H9 (cell line): ENCODE data around the gene FAM3A. TPM values are rescaled to one million over a fixed set of nuclear protein-coding genes. Genes with fewer than 3 reads are reported as not detected.

Experiments used
- DNase-seq: peaks from one replicate; pipeline ENCODE4 v3.0.0-alpha.2; 2017
- H2AFZ ChIP-seq: one replicate; pipeline ENCODE4 v1.6.1; 2013; ENCODE audit warnings: mild to moderate bottlenecking, low read length, control low read depth, moderate library complexity
- H2AK5ac ChIP-seq: 2 replicates; pipeline ENCODE4 v1.6.1; 2013; ENCODE audit warnings: low read length, control low read depth, mixed read lengths; ENCODE audit not compliant: insufficient read length
- H2BK120ac ChIP-seq: one replicate; pipeline ENCODE4 v1.6.1; 2013; ENCODE audit warnings: low read depth, mild to moderate bottlenecking, low read length, control low read depth, inconsistent platforms; ENCODE audit not compliant: poor library complexity, severe bottlenecking
- H2BK12ac ChIP-seq: 2 replicates; pipeline ENCODE4 v1.6.1; 2013; ENCODE audit warnings: low read length, control low read depth, mixed read lengths, low read depth; ENCODE audit not compliant: insufficient read length
- H2BK15ac ChIP-seq: 2 replicates; pipeline ENCODE4 v1.6.1; 2013; ENCODE audit warnings: low read depth, low read length, control low read depth
- H2BK20ac ChIP-seq: one replicate; pipeline ENCODE4 v1.6.1; 2013; ENCODE audit warnings: low read depth, mild to moderate bottlenecking, low read length, control low read depth, inconsistent platforms; ENCODE audit not compliant: poor library complexity, severe bottlenecking
- H2BK5ac ChIP-seq: 2 replicates; pipeline ENCODE4 v1.6.1; 2013; ENCODE audit warnings: low read length, control low read depth, mixed read lengths; ENCODE audit not compliant: insufficient read length
- H3K14ac ChIP-seq: 2 replicates; pipeline ENCODE4 v1.6.1; 2013; ENCODE audit warnings: low read length, control low read depth; ENCODE audit not compliant: insufficient read depth
- H3K18ac ChIP-seq: 2 replicates; pipeline ENCODE4 v1.6.1; 2013; ENCODE audit warnings: low read depth, mild to moderate bottlenecking, mixed read lengths, low read length, control low read depth; ENCODE audit not compliant: insufficient read length
- H3K23ac ChIP-seq: 2 replicates; pipeline ENCODE4 v1.6.1; 2013; ENCODE audit warnings: low read length, control low read depth, mixed read lengths, low read depth; ENCODE audit not compliant: insufficient read length
- H3K23me2 ChIP-seq: 2 replicates; pipeline ENCODE4 v1.6.1; 2013; ENCODE audit warnings: low read depth, mild to moderate bottlenecking, mixed read lengths, low read length, control low read depth; ENCODE audit not compliant: insufficient read length, poor library complexity, severe bottlenecking
- H3K27ac ChIP-seq: 2 replicates; pipeline ENCODE4 v1.5.1; 2013; ENCODE audit warnings: low read length, control low read depth, mixed read lengths, low read depth; ENCODE audit not compliant: insufficient read length
- H3K27me3 ChIP-seq: 2 replicates; pipeline ENCODE4 v1.6.1; 2013; ENCODE audit warnings: low read length, control low read depth, inconsistent platforms; ENCODE audit not compliant: insufficient read depth
- H3K4ac ChIP-seq: 2 replicates; pipeline ENCODE4 v1.6.1; 2013; ENCODE audit warnings: low read depth, mild to moderate bottlenecking, control low read depth, inconsistent platforms, low read length, moderate library complexity
- H3K4me1 ChIP-seq: 2 replicates; pipeline ENCODE4 v1.6.1; 2013; ENCODE audit warnings: low read length, control low read depth, inconsistent platforms; ENCODE audit not compliant: insufficient read depth
- H3K4me2 ChIP-seq: 2 replicates; pipeline ENCODE4 v1.6.1; 2013; ENCODE audit warnings: low read length, control low read depth, mixed read lengths; ENCODE audit not compliant: insufficient read length, insufficient read depth
- H3K56ac ChIP-seq: 2 replicates; pipeline ENCODE4 v1.6.1; 2013; ENCODE audit warnings: low read depth, mild to moderate bottlenecking, mixed read lengths, low read length, control low read depth; ENCODE audit not compliant: insufficient read length
- H3K79me1 ChIP-seq: 2 replicates; pipeline ENCODE4 v1.6.1; 2013; ENCODE audit warnings: low read depth, mild to moderate bottlenecking, moderate library complexity, low read length, control low read depth, inconsistent platforms; ENCODE audit not compliant: insufficient read depth, poor library complexity, severe bottlenecking
- H3K79me2 ChIP-seq: 2 replicates; pipeline ENCODE4 v1.6.1; 2013; ENCODE audit warnings: low read length, control low read depth, inconsistent platforms; ENCODE audit not compliant: insufficient read depth
- H3K9ac ChIP-seq: 2 replicates; pipeline ENCODE4 v1.6.1; 2013; ENCODE audit warnings: low read length, control low read depth, mixed read lengths; ENCODE audit not compliant: insufficient read length; ENCODE audit errors: extremely low read depth
- H3K9me3 ChIP-seq: one replicate; pipeline ENCODE4 v1.6.1; 2013; ENCODE audit warnings: low read depth, low read length, inconsistent platforms; ENCODE audit not compliant: control insufficient read depth
- H3T11ph ChIP-seq: one replicate; pipeline ENCODE4 v1.6.1; 2013; ENCODE audit warnings: mild to moderate bottlenecking, low read length, control low read depth, inconsistent platforms
- H4K20me1 ChIP-seq: one replicate; pipeline ENCODE4 v1.6.1; 2013; ENCODE audit not compliant: control insufficient read depth, insufficient read length, insufficient read depth
- H4K5ac ChIP-seq: 2 replicates; pipeline ENCODE4 v1.6.1; 2013; ENCODE audit warnings: low read depth, mild to moderate bottlenecking, mixed read lengths, low read length, control low read depth; ENCODE audit not compliant: insufficient read length
- H4K8ac ChIP-seq: replicated peaks from 2 replicates; pipeline ENCODE4 v1.6.1; 2013; ENCODE audit warnings: low read length, control low read depth, mixed read lengths, low read depth; ENCODE audit not compliant: insufficient read length
- H4K91ac ChIP-seq: 2 replicates; pipeline ENCODE4 v1.6.1; 2013; ENCODE audit warnings: low read depth, mild to moderate bottlenecking, moderate library complexity, mixed read lengths, low read length, control low read depth; ENCODE audit not compliant: insufficient read length
- H3K27ac Mint-ChIP-seq, 3 experiments: 2 replicates in 2 of 3; 3 replicates in 1 of 3; pipeline ENCODE4 v1.8.0; 2020 to 2021; ENCODE audit warnings: mixed read lengths in 3 of 3, mild to moderate bottlenecking in 1 of 3, moderate library complexity in 1 of 3
- H3K27me3 Mint-ChIP-seq: 2 replicates; pipeline ENCODE4 v1.8.0; 2021; ENCODE audit warnings: low read depth, mild to moderate bottlenecking, moderate library complexity, mixed read lengths
- H3K36me3 Mint-ChIP-seq, 3 experiments: 2 replicates in 2 of 3; 3 replicates in 1 of 3; pipeline ENCODE4 v1.8.0; 2020 to 2021; ENCODE audit warnings: low read depth in 3 of 3, mixed read lengths in 3 of 3; ENCODE audit not compliant: insufficient read depth in 1 of 3
- H3K4me1 Mint-ChIP-seq, 2 experiments: 2 replicates each; pipeline ENCODE4 v1.8.0; 2020; ENCODE audit warnings: mixed read lengths in 2 of 2
- H3K4me3 Mint-ChIP-seq, 2 experiments: 2 replicates in 1 of 2; 3 replicates in 1 of 2; pipeline ENCODE4 v1.8.0; 2020 to 2021; ENCODE audit warnings: mild to moderate bottlenecking in 2 of 2, mixed read lengths in 2 of 2, moderate library complexity in 1 of 2
- H3K9me3 Mint-ChIP-seq, 2 experiments: 2 replicates in 1 of 2; 3 replicates in 1 of 2; pipeline ENCODE4 v1.8.0; 2020; ENCODE audit warnings: mild to moderate bottlenecking in 2 of 2, mixed read lengths in 2 of 2, moderate library complexity in 1 of 2
- CTCF ChIP-seq: fragments of 200-600 bp; sonication (generic); conservative IDR thresholded peaks from 3 replicates; pipeline ENCODE4 v1.8.0; 2021; ENCODE audit warnings: antibody characterized with exemption, mild to moderate bottlenecking
- WGBS: extraction: QIAGEN DNeasy Blood & Tissue Kit; methylation state at CpG from one replicate; pipeline ENCODE4 v1.1.7; 2013; ENCODE audit warnings: missing lambda C conversion rate, low lambda C conversion rate, mixed read lengths; ENCODE audit not compliant: insufficient read length; ENCODE audit errors: extremely low coverage; 5-methylcytosine and 5-hydroxymethylcytosine counted together
- total RNA-seq: library from RNA; stranded (reverse); gene quantifications from 2 replicates; pipeline ENCODE4 v1.2.1, GENCODE V29; 2021

Gene FAM3A
- total RNA-seq, 1 experiment from 2014 or later: 22.8 TPM

GRCh38 chrX:154458116-154458953 lies 57.7 kb downstream of the FAM3A start, which contains the start of gene PLXNA3:
Gene PLXNA3 (plus strand): TSS chrX:154458281. CDS start chrX:154460184, 1,903 bp downstream.
- H3K27me3 ChIP-seq: no peaks in the 10 kb centered on the region; the same call in 1 of the 2 replicates
- Mint-ChIP-seq H3K36me3 (peaks cover 25 to 31% (median 27%) of the 10 kb centered on the region in 3 experiments), H3K4me1 (peaks cover 0 to 7% of the 10 kb centered on the region in 2 experiments; a peak in 1 of 4 replicates), H3K4me3 (peak within 1 kb of the TSS; percentile 72 to 88), H3K27me3 (peaks cover 25% of the 10 kb centered on the region), H3K9me3 (peaks cover 64 to 85% of the 10 kb centered on the region in 2 experiments), H3K27ac (peak within 1 kb of the TSS in 1 of 3 experiments; percentile 22; a peak in 1 of 7 replicates)
- H3K4me2 ChIP-seq: peak within 1 kb of the TSS; percentile 48
- H3K18ac ChIP-seq: no peak within 1 kb of the TSS
- no peak within 1 kb of the TSS for H2AK5ac ChIP-seq
- no CpG with 5 or more reads among the region's 88 CpGs for WGBS
- H2BK20ac ChIP-seq: no peak within 1 kb of the TSS
- H3K79me1 ChIP-seq: no peaks in the 10 kb centered on the region
- no peak within 1 kb of the TSS for H2AFZ ChIP-seq
- no peak within 1 kb of the TSS for H3K23ac ChIP-seq
- H3K9me3 ChIP-seq: peaks cover 16% of the 10 kb centered on the region
- no peak within 1 kb of the TSS for H2BK120ac ChIP-seq
- no peak within 1 kb of the TSS for H2BK5ac ChIP-seq
- no peak for DNase-seq
- no peak for TF ChIP-seq CTCF
- H4K8ac ChIP-seq: no peak within 1 kb of the TSS
- no peak within 1 kb of the TSS for H3K4ac ChIP-seq
- no peak within 1 kb of the TSS for H3T11ph ChIP-seq
- H3K14ac ChIP-seq: no peak within 1 kb of the TSS
- no peak within 1 kb of the TSS for H3K9ac ChIP-seq
- no peak within 1 kb of the TSS for H4K5ac ChIP-seq
- no peaks in the 10 kb centered on the region for H3K79me2 ChIP-seq
- no peak within 1 kb of the TSS for H3K27ac ChIP-seq
- H4K20me1 ChIP-seq: no peaks in the 10 kb centered on the region
- H3K56ac ChIP-seq: no peak within 1 kb of the TSS
- no peaks in the 10 kb centered on the region for H3K4me1 ChIP-seq
- no peak within 1 kb of the TSS for H4K91ac ChIP-seq
- H2BK15ac ChIP-seq: no peak within 1 kb of the TSS
- H2BK12ac ChIP-seq: no peak within 1 kb of the TSS
- peaks cover 8% of the 10 kb centered on the region for H3K23me2 ChIP-seq
